Ovary (tissue), 3 donors: Measurements from ENCODE around the gene ALDH9A1.

ENCODE experiments used
- CTCF ChIP-seq, 3 donors: fragments of 450-650 bp in 2 of 3; fragments of 200-600 bp in 1 of 3; IDR thresholded peaks; one replicate each; pipeline versions ENCODE4 v1.5.1 to v1.8.0; 2016 to 2022; ENCODE audit warnings: antibody characterized with exemption in 3 of 3, mild to moderate bottlenecking in 1 of 3
- EP300 ChIP-seq: sonication (generic); formaldehyde crosslinking; IDR thresholded peaks from one replicate; pipeline ENCODE4 v1.6.1; 2017; ENCODE audit warnings: antibody characterized with exemption
- donor health status: DM: no; HTN: no; CAD: no.

GRCh38 chr1:165631342-165632151 lies 66.8 kb downstream of the ALDH9A1 start:
- TF ChIP-seq CTCF (IDR thresholded peaks at IDR 0.05), result no peak
- TF ChIP-seq EP300, result no peak
